ENCODE measurements around the gene GNG4. TPM values are rescaled to one million over a fixed set of nuclear protein-coding genes. Genes with fewer than 3 reads are reported as not detected.
A peak's percentile ranks its signal among the peaks of the same experiment; 100 is the strongest.

Gene GNG4
- polyA plus RNA-seq, 1 experiment, result 0.33 TPM

GRCh38 chr1:235511470-235512240 lies 137.9 kb downstream of the GNG4 start:
- ChIA-PET POLR2A (no interaction called here), CTCF (interaction anchor here (1.0 to 2.7 kb wide), 4 partner anchors 270 to 460 kb away, joined by 3 to 11 read pairs (median 4); no protein-coding TSS in a partner anchor)
- Histone ChIP-seq H3K9me3 (ENCODE audit: control insufficient read depth, insufficient read depth, low read length) (no peaks in the 10 kb centered on the region), H3K27me3 (ENCODE audit: control insufficient read depth, insufficient read depth, low read length) (no peaks in the 10 kb centered on the region), H3K4me3 (ENCODE audit: low read depth, low read length) (no peak overlapping the region), H3K27ac (ENCODE audit: low read depth, low read length) (no peak overlapping the region)
- DNase-seq (ENCODE audit: low read depth, low spot score), result no peak
- no peak for TF ChIP-seq CTCF (IDR thresholded peaks at IDR 0.05; ENCODE audit: low read depth, low read length)

- DNase-seq (ENCODE audit: low read depth, low spot score), result no peak
- ChIA-PET CTCF (interaction anchor here (1.0 to 2.7 kb wide), 2 partner anchors 270 to 461 kb away, joined by 3 to 11 read pairs; no protein-coding TSS in a partner anchor), POLR2A (no interaction called here)
- H3K27me3 ChIP-seq (ENCODE audit: control insufficient read depth, insufficient read depth, low read length), result no peaks in the 10 kb centered on the region
- no peak for TF ChIP-seq CTCF (IDR thresholded peaks at IDR 0.05; ENCODE audit: low read depth, low read length)
- H3K9me3 ChIP-seq (ENCODE audit: control insufficient read depth, insufficient read depth, low read length), result no peaks in the 10 kb centered on the region
- no peak overlapping the region for H3K4me3 ChIP-seq (ENCODE audit: low read depth, low read length)
- H3K27ac ChIP-seq (ENCODE audit: low read depth, low read length), result no peak overlapping the region
Observed at GRCh38 chr1:235510823-235511222, 138.8 kb downstream of the GNG4 start.

GRCh38 chr1:235507623-235508022 lies 142.0 kb downstream of the GNG4 start:
- ChIA-PET CTCF (interaction anchor here (1.8 kb wide), 1 partner anchor 464 kb away, joined by 5 read pairs; no protein-coding TSS in a partner anchor), POLR2A (no interaction called here)
- H3K27ac ChIP-seq (ENCODE audit: low read depth, low read length), result no peak overlapping the region
- TF ChIP-seq CTCF (IDR thresholded peaks at IDR 0.05; ENCODE audit: low read depth, low read length), result no peak
- no peak overlapping the region for H3K4me3 ChIP-seq (ENCODE audit: low read depth, low read length)
- DNase-seq (ENCODE audit: low read depth, low spot score), result no peak
- H3K27me3 ChIP-seq (ENCODE audit: control insufficient read depth, insufficient read depth, low read length), result no peaks in the 10 kb centered on the region
- H3K9me3 ChIP-seq (ENCODE audit: control insufficient read depth, insufficient read depth, low read length), result no peaks in the 10 kb centered on the region; the same call in 1 of the 2 replicates

- Histone ChIP-seq H3K9me3 (ENCODE audit: control insufficient read depth, insufficient read depth, low read length) (no peaks in the 10 kb centered on the region; the same call in 1 of the 2 replicates), H3K27me3 (ENCODE audit: control insufficient read depth, insufficient read depth, low read length) (no peaks in the 10 kb centered on the region), H3K27ac (ENCODE audit: low read depth, low read length) (peak overlapping the region; percentile 99), H3K4me3 (ENCODE audit: low read depth, low read length) (peak overlapping the region; percentile 87)
- peak; percentile 77 for TF ChIP-seq CTCF (IDR thresholded peaks at IDR 0.05; ENCODE audit: low read depth, low read length)
- CTCF ChIA-PET, result interaction anchor here (0.5 to 3.2 kb wide), 53 partner anchors 9 to 563 kb away, joined by 3 to 27 read pairs (median 4); partner anchors contain the start of gene GGPS1
- POLR2A ChIA-PET, result interaction anchor here (0.7 to 2.4 kb wide), 7 partner anchors 176 to 467 kb away, joined by 3 to 9 read pairs (median 3); partner anchors contain the start of genes ARID4B and GGPS1
- peak; percentile 98 for DNase-seq (ENCODE audit: low read depth, low spot score)
Observed at GRCh38 chr1:235504494-235505222, 144.9 kb downstream of the GNG4 start.

Measured in AG04450 (cell line).